Umbilical cord (tissue), 2 donors: ENCODE results near the gene FAM50B. TPM values are rescaled to one million over a fixed set of nuclear protein-coding genes. Genes with fewer than 3 reads are reported as not detected.

ENCODE experiments used
- DNase-seq: peaks from one replicate; pipeline ENCODE4 v3.0.0-alpha.2; 2015; ENCODE audit warnings: low spot score
- total RNA-seq: library from RNA; depleted of rRNA; stranded (reverse); fragments of >200 nt; gene quantifications from one replicate; pipeline ENCODE4 v1.2.3, GENCODE V29; 2014; ENCODE audit warnings: low replicate concordance; ENCODE audit not compliant: insufficient read depth

FAM50B gene, protein sequence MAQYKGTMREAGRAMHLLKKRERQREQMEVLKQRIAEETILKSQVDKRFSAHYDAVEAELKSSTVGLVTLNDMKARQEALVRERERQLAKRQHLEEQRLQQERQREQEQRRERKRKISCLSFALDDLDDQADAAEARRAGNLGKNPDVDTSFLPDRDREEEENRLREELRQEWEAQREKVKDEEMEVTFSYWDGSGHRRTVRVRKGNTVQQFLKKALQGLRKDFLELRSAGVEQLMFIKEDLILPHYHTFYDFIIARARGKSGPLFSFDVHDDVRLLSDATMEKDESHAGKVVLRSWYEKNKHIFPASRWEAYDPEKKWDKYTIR
- 3.9 TPM for total RNA-seq

DNA sequence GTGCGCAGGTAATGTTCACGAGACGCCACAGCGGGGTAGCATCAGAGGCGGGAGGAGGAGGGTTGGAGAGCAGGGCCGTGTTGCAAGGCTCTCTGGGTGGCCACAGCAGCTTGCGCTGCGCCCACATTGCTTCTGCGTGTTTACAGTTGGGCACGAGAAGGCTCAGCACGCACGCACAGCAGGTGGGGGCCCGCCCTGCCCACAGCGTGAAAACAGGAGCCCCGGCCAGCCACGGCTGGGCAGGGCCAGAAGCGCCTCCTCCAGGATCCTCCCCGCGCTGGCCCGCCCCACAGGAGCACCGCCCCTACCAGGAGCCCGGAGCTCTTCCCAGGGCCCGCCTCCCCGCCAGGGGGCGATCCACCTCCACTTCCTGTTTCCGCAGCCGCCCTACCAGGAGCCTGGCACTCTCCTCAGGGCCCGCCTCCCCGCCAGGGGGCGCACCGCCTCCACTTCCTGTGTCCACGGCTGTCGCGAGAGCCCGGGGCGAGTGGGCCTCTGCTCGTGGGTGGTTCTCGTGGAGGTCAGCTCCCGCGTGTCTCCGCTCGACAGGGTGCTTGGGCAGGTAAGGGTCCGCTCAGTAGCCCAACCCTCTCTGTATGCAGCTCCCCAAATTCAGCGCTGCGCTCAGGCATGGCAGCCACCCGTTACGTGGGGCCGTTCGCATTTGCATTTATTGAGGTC lies at the start of gene FAM50B:
Gene FAM50B, plus strand, starts transcription at position 449 of the 681 bp plus-strand sequence. CDS start 439 bp downstream, outside the sequence.
- DNase-seq: peak; percentile 94

GRCh38 chr6:3799719-3800118 lies 49.5 kb upstream of the FAM50B start:
- no peak for DNase-seq

GRCh38 chr6:3800850-3801591 lies 48.2 kb upstream of the FAM50B start:
- DNase-seq: no peak

GRCh38 chr6:3801960-3802359 lies 47.2 kb upstream of the FAM50B start:
- no peak for DNase-seq

DNA sequence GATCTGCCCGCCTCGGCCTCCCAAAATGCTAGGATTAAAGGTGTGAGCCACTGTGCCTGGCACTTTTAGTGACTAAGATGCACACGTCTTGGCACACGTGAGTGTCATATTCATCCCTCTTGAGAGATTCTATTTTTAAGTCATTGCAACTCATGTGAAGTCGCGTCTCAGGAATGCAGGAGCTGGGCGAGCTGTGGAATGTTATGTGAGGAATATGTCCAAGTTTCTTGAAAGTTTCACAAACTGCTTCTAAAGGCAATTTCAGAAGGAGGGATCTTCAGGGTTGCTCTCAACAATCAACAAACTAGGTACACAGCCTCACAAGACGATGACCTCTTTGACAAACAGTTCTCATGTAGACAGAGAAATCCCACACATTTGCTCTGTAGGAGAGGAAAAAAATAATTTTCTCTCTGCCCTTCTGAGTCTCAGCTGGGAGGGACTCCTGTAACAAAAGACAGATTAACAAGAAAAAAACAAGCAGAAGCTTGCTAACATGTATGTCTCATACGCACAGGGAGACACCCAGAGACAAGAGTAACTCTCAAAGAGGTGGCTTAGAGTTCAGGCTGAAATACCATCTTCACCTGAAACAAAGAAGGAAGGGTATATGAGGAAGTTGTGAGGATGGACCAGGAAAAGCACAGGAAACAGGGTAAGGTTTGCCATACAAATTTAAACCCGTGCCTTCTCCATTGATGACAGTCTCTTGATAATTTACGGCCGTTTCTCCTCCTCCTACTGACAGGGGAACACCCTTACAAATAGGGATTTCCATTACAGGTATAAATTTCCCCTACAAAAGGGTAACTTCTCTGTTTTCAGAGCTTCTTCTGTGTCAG lies 45.3 kb upstream of the FAM50B start:
- peak; percentile 96 for DNase-seq

DNA sequence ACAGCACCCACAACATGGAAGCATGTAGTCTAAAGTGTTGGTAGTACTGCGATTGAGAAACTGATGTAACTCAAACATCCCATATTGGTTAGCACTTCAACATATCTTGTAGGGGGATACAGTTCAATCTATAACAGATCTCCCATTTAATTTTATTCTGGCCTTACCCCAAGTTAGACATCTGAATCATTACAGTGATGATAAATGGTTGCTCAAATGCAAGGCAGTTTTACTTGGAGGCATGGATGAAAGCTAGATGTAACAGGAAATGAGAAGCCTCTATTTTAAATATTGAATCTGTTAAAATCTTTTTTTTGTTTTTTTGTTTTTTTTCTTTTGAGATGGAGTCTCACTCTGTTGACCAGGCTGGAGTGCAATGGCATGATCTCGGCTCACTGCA lies 44.2 kb upstream of the FAM50B start:
- DNase-seq: no peak

GRCh38 chr6:3805448-3806123 lies 43.6 kb upstream of the FAM50B start:
- DNase-seq: no peak

GRCh38 chr6:3806169-3806922 lies 42.8 kb upstream of the FAM50B start:
- DNase-seq: no peak

GRCh38 chr6:3808199-3808598 lies 41.0 kb upstream of the FAM50B start:
- DNase-seq: no peak

DNA sequence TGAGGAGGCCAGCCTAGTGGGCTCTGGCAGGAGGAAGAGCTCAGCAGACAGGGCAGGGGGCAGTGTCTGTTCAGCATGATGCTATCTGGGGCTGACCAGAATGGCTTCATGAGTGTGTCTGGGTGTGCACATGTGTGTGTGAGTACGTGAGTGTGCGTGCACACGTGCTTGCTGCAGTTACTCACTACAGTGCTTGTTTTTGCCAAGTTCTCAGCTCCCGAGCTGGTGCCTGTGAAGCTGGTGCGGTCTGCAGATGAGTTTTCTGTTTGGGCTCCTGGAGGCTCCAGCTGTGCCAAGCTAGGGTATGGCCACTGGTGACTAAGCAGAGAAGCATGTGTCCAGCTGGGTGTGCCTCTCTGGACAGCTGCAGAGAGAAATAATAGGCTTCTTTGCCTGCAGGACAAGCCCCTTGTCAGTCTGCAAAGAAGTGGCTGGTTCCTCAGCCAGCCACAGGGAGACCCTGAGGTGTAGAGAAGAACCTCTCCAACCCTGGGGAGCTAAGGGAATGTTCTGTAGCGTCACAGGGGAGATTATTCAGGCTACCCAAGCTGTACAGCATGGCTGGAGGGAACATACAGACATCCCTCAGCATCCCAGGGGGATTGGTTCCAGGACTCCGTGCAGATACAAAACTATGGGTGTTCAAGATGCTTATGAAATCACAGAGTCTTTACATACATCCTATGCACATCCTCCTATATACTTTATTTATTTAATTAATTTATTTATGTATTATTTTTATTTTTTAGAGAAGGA lies 40.2 kb upstream of the FAM50B start:
- DNase-seq: peak; percentile 86

- no peak for DNase-seq
Observed at GRCh38 chr6:3809515-3809891, 39.7 kb upstream of the FAM50B start.

GRCh38 chr6:3809982-3810381 lies 39.2 kb upstream of the FAM50B start:
- no peak for DNase-seq

GRCh38 chr6:3811191-3811590 lies 38.0 kb upstream of the FAM50B start:
- DNase-seq: no peak

DNA sequence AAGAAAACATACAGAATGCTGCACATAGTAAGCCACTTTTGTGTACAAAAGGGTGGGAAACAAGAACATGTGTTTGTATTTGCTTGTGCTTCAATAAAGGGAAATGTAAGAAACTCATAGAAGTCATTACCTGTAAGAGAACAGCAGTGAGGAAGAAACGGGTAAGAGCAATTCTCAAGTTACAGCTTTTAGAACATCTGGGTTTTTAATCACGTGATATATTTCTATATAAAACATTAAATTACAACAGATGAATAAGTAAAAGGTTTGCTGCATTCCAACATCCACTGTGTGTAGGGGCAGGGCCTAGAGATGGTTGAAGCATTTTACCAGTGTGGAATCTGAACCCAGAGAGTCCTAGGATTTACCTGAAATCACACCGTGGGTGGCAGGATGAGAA lies 36.6 kb upstream of the FAM50B start:
- DNase-seq: no peak

- DNase-seq: no peak
Observed at GRCh38 chr6:3813150-3813780, 35.9 kb upstream of the FAM50B start.

DNA sequence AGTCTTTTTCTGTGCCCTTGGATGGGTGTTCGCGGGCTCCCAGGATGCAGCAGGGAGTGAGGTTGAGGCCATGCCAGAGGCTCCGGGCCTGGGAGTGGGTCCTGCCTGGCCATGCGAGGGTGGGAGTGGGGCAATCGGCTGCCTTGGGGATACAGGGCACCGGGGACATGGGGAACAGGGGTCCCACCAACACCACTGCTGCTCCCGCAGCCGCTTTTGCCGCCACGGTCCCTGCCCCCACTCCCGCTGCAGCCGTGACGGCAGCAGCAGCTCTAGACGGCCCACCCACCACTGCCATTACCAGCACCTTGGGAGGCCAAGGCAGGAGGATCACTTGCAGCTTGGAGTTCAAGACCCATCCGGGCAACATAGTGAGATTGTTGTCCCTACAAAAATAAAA lies 35.3 kb upstream of the FAM50B start:
- no peak for DNase-seq

DNA sequence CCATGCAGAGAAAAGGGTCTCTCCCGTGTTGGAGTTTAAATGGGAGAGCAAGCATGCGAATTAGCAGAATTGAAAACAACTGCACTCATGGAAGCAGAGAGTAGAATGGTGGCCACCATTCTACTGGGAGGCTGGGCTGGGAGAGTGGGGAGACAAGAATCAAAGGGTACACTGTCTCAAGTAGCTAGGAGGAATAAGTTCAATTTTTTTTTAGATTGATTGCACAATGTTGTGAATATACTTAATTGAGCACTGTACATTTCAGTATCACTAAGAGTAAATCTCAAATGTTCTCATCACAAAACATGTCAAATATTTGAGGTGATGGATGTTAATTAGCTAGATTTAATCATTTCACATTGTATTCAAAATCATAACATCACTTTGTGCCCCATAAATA lies 34.6 kb upstream of the FAM50B start:
- no peak for DNase-seq

GRCh38 chr6:3816251-3816650 lies 32.9 kb upstream of the FAM50B start:
- peak; percentile 19 for DNase-seq
